ENCODE data around the gene CALN1.
"Not testable (repeated sequence)": the region's sequence is repeated elsewhere in the genome, so short reads cannot be mapped to it uniquely, and the experiment has no call there.

Gene CALN1

GRCh38 chr7:71982851-71983250 is 429.3 kb downstream of the CALN1 start:
- no peak for DNase-seq (ENCODE audit: low spot score)

GRCh38 chr7:71976645-71977044 is 435.5 kb downstream of the CALN1 start:
- no peak for DNase-seq (ENCODE audit: low spot score)

GRCh38 chr7:71974611-71975010 is 437.5 kb downstream of the CALN1 start:
- no peak for DNase-seq (ENCODE audit: low spot score)

GRCh38 chr7:71972534-71972933 is 439.6 kb downstream of the CALN1 start:
- no peak for DNase-seq (ENCODE audit: low spot score)

GRCh38 chr7:71970725-71971124 is 441.4 kb downstream of the CALN1 start:
- DNase-seq (ENCODE audit: low spot score) = no peak

- DNase-seq (ENCODE audit: low spot score) = no peak
These were observed 449.5 kb downstream of the CALN1 start for GRCh38 chr7:71962636-71963035.

GRCh38 chr7:71961283-71961682 is 450.9 kb downstream of the CALN1 start:
- DNase-seq (ENCODE audit: low spot score) = no peak

- no peak for DNase-seq (ENCODE audit: low spot score)
These were observed 470.0 kb downstream of the CALN1 start for GRCh38 chr7:71942115-71942514.

GRCh38 chr7:71937840-71938371 is 474.2 kb downstream of the CALN1 start:
- no peak for DNase-seq (ENCODE audit: low spot score)

- no peak for DNase-seq (ENCODE audit: low spot score)
These were observed 476.5 kb downstream of the CALN1 start for GRCh38 chr7:71935674-71936073.

- no peak for DNase-seq (ENCODE audit: low spot score)
These were observed 478.7 kb downstream of the CALN1 start for GRCh38 chr7:71933426-71933825.

GRCh38 chr7:71925663-71926062 is 486.5 kb downstream of the CALN1 start:
- no peak for DNase-seq (ENCODE audit: low spot score)

- DNase-seq (ENCODE audit: low spot score) = not testable (repeated sequence)
These were observed 497.9 kb downstream of the CALN1 start for GRCh38 chr7:71914204-71914603.

GRCh38 chr7:71912476-71912875 is 499.7 kb downstream of the CALN1 start:
- DNase-seq (ENCODE audit: low spot score) = no peak

GRCh38 chr7:71911051-71911450 is 501.1 kb downstream of the CALN1 start:
- no peak for DNase-seq (ENCODE audit: low spot score)

GRCh38 chr7:71905821-71906220 is 506.3 kb downstream of the CALN1 start:
- no peak for DNase-seq (ENCODE audit: low spot score)

GRCh38 chr7:71904484-71904883 is 507.7 kb downstream of the CALN1 start:
- no peak for DNase-seq (ENCODE audit: low spot score)

- DNase-seq (ENCODE audit: low spot score) = no peak
These were observed 511.6 kb downstream of the CALN1 start for GRCh38 chr7:71900556-71900955.

- DNase-seq (ENCODE audit: low spot score) = no peak
These were observed 515.6 kb downstream of the CALN1 start for GRCh38 chr7:71896535-71896934.

- no peak for DNase-seq (ENCODE audit: low spot score)
These were observed 526.1 kb downstream of the CALN1 start for GRCh38 chr7:71886046-71886445.

- DNase-seq (ENCODE audit: low spot score) = no peak
These were observed 526.7 kb downstream of the CALN1 start for GRCh38 chr7:71885487-71885886.

GRCh38 chr7:71883415-71883814 is 528.7 kb downstream of the CALN1 start:
- no peak for DNase-seq (ENCODE audit: low spot score)

- DNase-seq (ENCODE audit: low spot score) = no peak
These were observed 540.7 kb downstream of the CALN1 start for GRCh38 chr7:71871446-71871845.

GRCh38 chr7:71870812-71871211 is 541.3 kb downstream of the CALN1 start:
- DNase-seq (ENCODE audit: low spot score) = no peak

- peak; percentile 35 for DNase-seq (ENCODE audit: low spot score)
These were observed 543.3 kb downstream of the CALN1 start for GRCh38 chr7:71868797-71869196.

All from kidney tubule cell (primary cell).